ENCODE results near the gene LSM10. TPM values are rescaled to one million over a fixed set of nuclear protein-coding genes. Genes with fewer than 3 reads are reported as not detected.

Gene LSM10
- total RNA-seq, 1 donor from 2014 or later: 45.7 TPM

DNA sequence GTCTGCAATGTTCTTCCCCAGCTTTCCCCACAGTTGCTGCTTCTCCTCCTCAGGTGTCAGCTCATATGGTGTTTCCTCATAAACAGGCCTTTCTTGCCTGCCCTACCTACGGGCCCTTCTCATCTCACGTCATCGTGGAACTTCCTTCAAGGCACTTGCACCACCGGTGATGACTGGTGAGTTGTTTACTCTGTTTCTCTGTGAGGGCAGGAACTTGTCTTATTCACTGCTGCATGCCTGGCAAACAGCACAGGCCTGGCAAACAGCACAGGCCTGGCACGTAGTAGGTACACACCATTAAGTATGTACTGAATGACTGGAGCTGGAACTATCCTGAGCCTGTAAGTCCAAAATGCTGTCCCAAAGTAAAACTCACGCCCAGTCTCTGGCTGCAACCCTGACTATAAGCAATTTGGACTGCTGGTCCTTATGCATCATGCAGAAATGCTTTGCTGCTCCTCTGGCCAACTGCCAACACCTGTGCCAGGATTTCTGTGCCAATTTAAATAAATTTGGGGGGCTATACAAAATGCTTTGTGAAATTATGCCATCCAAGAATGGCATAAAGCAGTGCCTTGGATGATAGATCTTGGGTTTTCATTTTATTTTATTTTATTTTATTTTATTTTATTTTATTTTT, 37.7 kb downstream of the LSM10 start:
- Mint-ChIP-seq H3K36me3 (ENCODE audit: low read depth) (peaks cover 34% of the 10 kb centered on the region), H3K4me3 (ENCODE audit: unreplicated experiment) (no peak overlapping the region), H3K4me1 (ENCODE audit: low read depth) (peaks cover 13% of the 10 kb centered on the region), H3K27me3 (ENCODE audit: low read depth) (no peaks in the 10 kb centered on the region), H3K27ac (ENCODE audit: unreplicated experiment) (no peak overlapping the region), H3K9me3 (ENCODE audit: low read depth) (no peaks in the 10 kb centered on the region)
- DNase-seq (ENCODE audit: low spot score): no peak
- TF ChIP-seq, protein P1, sequence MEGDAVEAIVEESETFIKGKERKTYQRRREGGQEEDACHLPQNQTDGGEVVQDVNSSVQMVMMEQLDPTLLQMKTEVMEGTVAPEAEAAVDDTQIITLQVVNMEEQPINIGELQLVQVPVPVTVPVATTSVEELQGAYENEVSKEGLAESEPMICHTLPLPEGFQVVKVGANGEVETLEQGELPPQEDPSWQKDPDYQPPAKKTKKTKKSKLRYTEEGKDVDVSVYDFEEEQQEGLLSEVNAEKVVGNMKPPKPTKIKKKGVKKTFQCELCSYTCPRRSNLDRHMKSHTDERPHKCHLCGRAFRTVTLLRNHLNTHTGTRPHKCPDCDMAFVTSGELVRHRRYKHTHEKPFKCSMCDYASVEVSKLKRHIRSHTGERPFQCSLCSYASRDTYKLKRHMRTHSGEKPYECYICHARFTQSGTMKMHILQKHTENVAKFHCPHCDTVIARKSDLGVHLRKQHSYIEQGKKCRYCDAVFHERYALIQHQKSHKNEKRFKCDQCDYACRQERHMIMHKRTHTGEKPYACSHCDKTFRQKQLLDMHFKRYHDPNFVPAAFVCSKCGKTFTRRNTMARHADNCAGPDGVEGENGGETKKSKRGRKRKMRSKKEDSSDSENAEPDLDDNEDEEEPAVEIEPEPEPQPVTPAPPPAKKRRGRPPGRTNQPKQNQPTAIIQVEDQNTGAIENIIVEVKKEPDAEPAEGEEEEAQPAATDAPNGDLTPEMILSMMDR (IDR thresholded peaks at IDR 0.05): no peak

GRCh38 chr1:36359383-36359782, 38.3 kb downstream of the LSM10 start:
- Mint-ChIP-seq H3K27me3 (ENCODE audit: low read depth) (no peaks in the 10 kb centered on the region), H3K27ac (ENCODE audit: unreplicated experiment) (no peak overlapping the region), H3K4me3 (ENCODE audit: unreplicated experiment) (no peak overlapping the region), H3K4me1 (ENCODE audit: low read depth) (peaks cover 12% of the 10 kb centered on the region), H3K36me3 (ENCODE audit: low read depth) (peaks cover 36% of the 10 kb centered on the region), H3K9me3 (ENCODE audit: low read depth) (no peaks in the 10 kb centered on the region)
- TF ChIP-seq, protein P1 (IDR thresholded peaks at IDR 0.05): no peak
- DNase-seq (ENCODE audit: low spot score): no peak

GRCh38 chr1:36358514-36359084, 39.1 kb downstream of the LSM10 start:
- TF ChIP-seq, protein P1 (IDR thresholded peaks at IDR 0.05): no peak
- Mint-ChIP-seq H3K27ac (ENCODE audit: unreplicated experiment) (no peak overlapping the region), H3K4me3 (ENCODE audit: unreplicated experiment) (no peak overlapping the region), H3K27me3 (ENCODE audit: low read depth) (no peaks in the 10 kb centered on the region), H3K9me3 (ENCODE audit: low read depth) (no peaks in the 10 kb centered on the region), H3K36me3 (ENCODE audit: low read depth) (peaks cover 40% of the 10 kb centered on the region), H3K4me1 (ENCODE audit: low read depth) (peaks cover 20% of the 10 kb centered on the region)
- DNase-seq (ENCODE audit: low spot score): no peak

- Mint-ChIP-seq H3K9me3 (ENCODE audit: low read depth) (no peaks in the 10 kb centered on the region), H3K27ac (ENCODE audit: unreplicated experiment) (no peak overlapping the region), H3K4me3 (ENCODE audit: unreplicated experiment) (no peak overlapping the region), H3K4me1 (ENCODE audit: low read depth) (peaks cover 45% of the 10 kb centered on the region), H3K27me3 (ENCODE audit: low read depth) (no peaks in the 10 kb centered on the region), H3K36me3 (ENCODE audit: low read depth) (peaks cover 33% of the 10 kb centered on the region)
- TF ChIP-seq, protein P1 (IDR thresholded peaks at IDR 0.05): no peak
- DNase-seq (ENCODE audit: low spot score): no peak
These were observed 41.9 kb downstream of the LSM10 start for GRCh38 chr1:36355811-36356210.

DNA sequence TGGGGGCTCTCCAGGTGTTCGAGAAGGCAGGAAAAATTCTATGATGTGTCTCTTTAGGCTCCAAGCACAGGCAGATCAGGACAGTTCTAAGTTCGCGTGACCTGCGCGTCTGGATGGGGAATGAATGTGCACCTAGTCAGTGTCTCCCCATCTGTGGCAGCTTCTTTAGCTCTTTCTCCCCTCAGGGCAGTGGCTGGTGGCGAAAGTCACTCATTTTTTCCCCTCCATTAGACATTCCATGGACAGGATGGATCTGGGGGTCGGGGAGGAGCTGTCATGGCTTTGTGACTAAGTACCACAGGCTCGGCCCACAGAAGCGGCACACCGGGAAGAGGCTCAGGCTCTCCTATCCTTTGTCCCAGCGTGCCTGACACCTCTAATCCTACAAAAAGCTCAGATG, 43.2 kb downstream of the LSM10 start:
- peaks cover 27% of the 10 kb centered on the region for H3K36me3 Mint-ChIP-seq (ENCODE audit: low read depth)
- no peak overlapping the region for H3K27ac Mint-ChIP-seq (ENCODE audit: unreplicated experiment)
- TF ChIP-seq, protein P1 (IDR thresholded peaks at IDR 0.05): no peak
- peaks cover 52% of the 10 kb centered on the region for H3K4me1 Mint-ChIP-seq (ENCODE audit: low read depth)
- no peak for DNase-seq (ENCODE audit: low spot score)
- no peak overlapping the region for H3K4me3 Mint-ChIP-seq (ENCODE audit: unreplicated experiment)
- H3K9me3 Mint-ChIP-seq (ENCODE audit: low read depth): no peaks in the 10 kb centered on the region
- no peaks in the 10 kb centered on the region for H3K27me3 Mint-ChIP-seq (ENCODE audit: low read depth)
